A673 (cell line): ENCODE measurements around the gene KLHDC4.

Source experiments
- EZH2 ChIP-seq: fragments of 200-600 bp; sonication (generic); IDR thresholded peaks from 2 replicates; pipeline ENCODE4 v1.6.1; 2017; ENCODE audit warnings: borderline replicate concordance, low read depth, mild to moderate bottlenecking, mixed read lengths, antibody characterized with exemption, low read length; ENCODE audit not compliant: poor library complexity, severe bottlenecking
- TF ChIP-seq, protein P1 (sequence below): fragments of 300-800, 200-600 bp; sonication (generic); conservative IDR thresholded peaks from 2 replicates; pipeline ENCODE4 v1.5.1; 2017; ENCODE audit warnings: low read depth, mild to moderate bottlenecking, antibody characterized with exemption, low read length, moderate library complexity, mixed read lengths

DNA sequence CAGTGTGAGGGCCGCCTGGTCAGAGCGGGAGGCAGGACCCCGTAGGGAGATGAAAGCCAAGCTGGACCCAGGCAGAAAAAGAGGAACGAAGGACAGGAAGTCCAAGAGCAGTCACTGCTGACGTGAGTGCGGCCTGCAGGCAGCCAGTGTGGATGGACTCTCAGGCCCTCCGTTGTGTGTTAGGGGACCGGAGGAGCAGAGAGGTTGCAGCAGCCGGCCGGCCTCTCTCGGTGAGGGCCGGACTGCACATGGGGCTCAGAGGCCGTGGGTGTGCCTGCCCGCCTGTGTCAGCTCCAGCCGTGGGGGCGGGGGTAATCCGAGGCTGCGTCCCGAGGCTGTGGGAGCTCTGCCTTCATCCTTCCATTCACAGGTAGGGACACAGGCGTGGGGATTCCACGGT is 96.1 kb downstream of the KLHDC4 start:
- TF ChIP-seq, protein P1, sequence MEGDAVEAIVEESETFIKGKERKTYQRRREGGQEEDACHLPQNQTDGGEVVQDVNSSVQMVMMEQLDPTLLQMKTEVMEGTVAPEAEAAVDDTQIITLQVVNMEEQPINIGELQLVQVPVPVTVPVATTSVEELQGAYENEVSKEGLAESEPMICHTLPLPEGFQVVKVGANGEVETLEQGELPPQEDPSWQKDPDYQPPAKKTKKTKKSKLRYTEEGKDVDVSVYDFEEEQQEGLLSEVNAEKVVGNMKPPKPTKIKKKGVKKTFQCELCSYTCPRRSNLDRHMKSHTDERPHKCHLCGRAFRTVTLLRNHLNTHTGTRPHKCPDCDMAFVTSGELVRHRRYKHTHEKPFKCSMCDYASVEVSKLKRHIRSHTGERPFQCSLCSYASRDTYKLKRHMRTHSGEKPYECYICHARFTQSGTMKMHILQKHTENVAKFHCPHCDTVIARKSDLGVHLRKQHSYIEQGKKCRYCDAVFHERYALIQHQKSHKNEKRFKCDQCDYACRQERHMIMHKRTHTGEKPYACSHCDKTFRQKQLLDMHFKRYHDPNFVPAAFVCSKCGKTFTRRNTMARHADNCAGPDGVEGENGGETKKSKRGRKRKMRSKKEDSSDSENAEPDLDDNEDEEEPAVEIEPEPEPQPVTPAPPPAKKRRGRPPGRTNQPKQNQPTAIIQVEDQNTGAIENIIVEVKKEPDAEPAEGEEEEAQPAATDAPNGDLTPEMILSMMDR = no peak
- TF ChIP-seq EZH2 = no peak
